ENCODE results near the gene ARHGAP22.

- no peak for TF ChIP-seq POLR2AphosphoS5 (IDR thresholded peaks at IDR 0.05; ENCODE audit: low read depth)
- TF ChIP-seq CTCF (IDR thresholded peaks at IDR 0.05; ENCODE audit: insufficient read depth, low read length): no peak
- TF ChIP-seq GABPA (IDR thresholded peaks at IDR 0.05; ENCODE audit: low read depth): no peak
- no peak for TF ChIP-seq REST (IDR thresholded peaks at IDR 0.05; ENCODE audit: insufficient replicate concordance, low read depth)
Measured at GRCh38 chr10:48484911-48485310, 120.0 kb downstream of the ARHGAP22 start.
